GM19240 (cell line): ENCODE measurements around the gene CCNA2.

Experiments
- DNase-seq: peaks from one replicate; pipeline ENCODE4 v3.0.0; 2011; ENCODE audit warnings: low spot score; ENCODE audit not compliant: insufficient read length

CCNA2 gene

DNA sequence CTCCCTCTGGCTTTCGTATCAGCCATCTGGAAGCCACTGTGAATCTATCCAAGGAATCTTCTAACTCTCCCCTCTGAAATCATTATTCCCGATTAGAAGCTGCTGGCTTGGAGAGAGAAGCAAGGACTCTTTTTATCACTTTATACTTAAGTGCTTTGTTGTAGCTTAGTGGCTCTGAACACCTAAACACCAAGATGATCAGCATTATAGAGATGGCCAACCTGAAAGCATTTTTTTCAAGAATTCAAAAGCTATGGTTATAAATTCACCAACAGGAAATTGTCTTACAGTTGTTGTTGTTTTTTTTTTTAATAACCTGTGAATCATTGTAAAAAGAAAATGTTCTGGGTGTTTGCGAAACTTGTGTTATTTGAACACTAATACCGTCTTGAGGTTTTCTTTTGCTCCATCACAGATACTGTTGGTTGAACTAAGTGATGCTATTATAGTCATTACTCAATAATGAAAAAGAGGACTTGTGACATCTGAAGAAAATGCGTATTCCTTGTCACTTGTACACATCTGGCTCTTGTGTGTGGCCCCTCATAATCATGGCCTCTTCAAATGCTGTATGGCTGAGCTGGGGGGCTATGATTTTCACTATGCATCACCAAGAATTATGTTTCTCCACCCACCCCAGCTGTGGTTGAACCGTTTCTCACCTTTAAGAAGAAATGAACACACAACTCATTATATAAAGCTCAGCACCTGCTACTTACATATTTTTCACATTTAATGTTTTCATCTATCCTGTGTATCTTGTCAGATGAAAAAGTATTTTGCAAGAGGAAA lies 46.9 kb downstream of the CCNA2 start:
- DNase-seq: no peak

DNA sequence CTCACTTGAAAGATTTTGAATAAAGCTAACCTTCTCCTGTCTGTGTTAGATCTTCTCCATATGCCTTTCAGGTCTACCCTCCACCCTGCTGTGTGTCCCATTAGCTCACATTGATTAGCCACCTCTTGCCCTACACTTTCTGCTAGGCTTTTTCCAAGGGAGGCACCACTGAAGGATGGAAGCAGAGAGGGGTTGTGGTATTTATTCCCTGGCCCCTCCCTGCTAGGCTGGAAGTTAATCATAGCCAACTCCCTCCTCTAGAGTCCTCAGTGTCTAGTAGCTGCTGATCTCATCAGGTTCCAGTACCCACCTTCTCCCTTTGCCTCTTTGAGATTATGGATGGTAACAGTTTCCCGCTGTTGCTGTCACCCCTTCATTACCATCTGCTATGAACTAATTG lies 49.8 kb downstream of the CCNA2 start:
- DNase-seq: no peak

DNA sequence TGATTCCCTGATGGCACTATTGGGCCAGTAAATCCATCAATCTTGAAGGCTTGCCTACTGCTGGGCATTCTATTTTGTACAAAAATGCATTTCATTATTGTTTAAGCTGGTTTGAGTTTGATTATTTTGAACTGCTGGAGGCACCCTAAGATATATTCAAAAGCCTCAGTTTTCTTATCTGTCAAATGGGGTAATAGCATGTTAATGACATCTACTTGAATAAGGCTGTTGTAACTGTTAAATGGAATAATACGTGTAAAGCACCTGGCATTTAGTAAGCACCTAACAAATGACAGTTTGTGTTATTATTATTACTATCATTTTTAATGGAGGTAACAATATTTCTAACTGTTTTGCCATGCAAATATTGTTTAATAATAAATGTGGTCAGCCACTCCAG lies 51.8 kb downstream of the CCNA2 start:
- DNase-seq: no peak

DNA sequence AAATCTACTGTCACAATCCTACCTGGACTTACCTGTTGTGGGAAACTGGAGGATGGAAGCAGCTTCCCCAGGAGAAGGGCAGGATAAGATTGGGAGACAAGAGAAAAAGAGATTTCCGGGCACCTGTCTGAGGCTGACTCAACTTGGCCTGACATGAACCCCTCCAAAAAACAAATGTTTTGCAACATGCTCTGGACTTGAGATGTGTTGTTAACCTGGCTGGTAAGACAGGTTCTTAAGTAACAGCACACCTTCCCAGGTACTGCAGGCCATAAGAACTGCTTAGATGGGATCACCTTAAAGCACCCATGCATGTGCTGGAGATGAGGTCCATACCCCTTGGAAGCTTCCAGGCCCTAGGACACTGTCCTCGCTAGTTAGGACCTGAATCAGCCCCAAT lies 54.3 kb downstream of the CCNA2 start:
- no peak for DNase-seq

DNA sequence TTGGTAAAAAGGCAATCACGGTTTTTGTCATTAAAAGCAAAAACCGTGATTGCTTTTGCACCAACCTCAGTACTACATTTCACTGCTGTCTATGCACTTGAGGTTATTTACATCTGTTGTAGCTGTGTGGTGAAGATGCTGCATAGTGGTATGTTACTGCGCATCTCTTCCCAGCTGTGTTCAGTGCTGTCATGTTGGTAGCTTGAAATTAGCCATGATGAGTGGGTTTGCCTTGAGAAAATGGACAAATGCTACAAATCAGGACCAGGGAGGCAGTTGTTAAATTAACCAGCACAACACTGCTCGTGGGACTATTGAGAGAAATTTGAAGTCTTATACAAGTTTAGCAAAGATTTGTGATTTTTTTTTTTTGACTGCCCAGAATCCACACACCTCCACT lies 56.5 kb downstream of the CCNA2 start:
- no peak for DNase-seq
